Measurements from ENCODE around the gene CHN2.

DNA sequence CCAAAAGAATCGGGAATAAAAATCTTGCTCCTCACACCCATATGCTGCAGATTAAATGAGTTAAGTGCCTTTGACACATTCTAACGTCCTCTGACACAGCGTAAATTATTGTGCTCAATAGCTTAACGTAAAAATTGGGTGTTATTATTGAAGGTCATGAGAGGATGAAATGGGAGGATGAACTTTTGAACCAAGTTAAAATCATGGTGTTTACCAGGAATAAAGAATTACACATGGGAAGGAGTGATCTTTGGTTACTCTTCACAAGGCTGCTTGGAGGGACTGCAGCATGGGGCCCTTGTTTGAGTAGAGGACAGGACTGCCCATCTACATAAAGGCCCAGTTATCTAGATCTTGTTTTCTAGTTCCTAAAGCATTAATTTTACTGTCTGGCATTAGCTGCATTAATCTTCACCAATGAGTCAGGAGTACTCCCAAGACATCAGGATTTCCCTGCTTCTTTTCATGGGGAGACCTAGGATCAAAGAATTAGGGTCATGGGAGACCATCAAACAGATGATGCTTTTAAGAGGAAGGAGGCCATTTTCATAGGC lies 284.2 kb downstream of the CHN2 start:
- TF ChIP-seq, protein P1, sequence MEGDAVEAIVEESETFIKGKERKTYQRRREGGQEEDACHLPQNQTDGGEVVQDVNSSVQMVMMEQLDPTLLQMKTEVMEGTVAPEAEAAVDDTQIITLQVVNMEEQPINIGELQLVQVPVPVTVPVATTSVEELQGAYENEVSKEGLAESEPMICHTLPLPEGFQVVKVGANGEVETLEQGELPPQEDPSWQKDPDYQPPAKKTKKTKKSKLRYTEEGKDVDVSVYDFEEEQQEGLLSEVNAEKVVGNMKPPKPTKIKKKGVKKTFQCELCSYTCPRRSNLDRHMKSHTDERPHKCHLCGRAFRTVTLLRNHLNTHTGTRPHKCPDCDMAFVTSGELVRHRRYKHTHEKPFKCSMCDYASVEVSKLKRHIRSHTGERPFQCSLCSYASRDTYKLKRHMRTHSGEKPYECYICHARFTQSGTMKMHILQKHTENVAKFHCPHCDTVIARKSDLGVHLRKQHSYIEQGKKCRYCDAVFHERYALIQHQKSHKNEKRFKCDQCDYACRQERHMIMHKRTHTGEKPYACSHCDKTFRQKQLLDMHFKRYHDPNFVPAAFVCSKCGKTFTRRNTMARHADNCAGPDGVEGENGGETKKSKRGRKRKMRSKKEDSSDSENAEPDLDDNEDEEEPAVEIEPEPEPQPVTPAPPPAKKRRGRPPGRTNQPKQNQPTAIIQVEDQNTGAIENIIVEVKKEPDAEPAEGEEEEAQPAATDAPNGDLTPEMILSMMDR (IDR thresholded peaks at IDR 0.05), result no peak
- TF ChIP-seq POLR2A (IDR thresholded peaks at IDR 0.05), result no peak
- no peak for TF ChIP-seq EP300 (IDR thresholded peaks at IDR 0.05)
- TF ChIP-seq POLR2AphosphoS5 (IDR thresholded peaks at IDR 0.05), result no peak
